8988T (cell line): ENCODE results near the gene TMPRSS7.

Experiments used
- DNase-seq: peaks from one replicate; pipeline ENCODE4 v3.0.0; 2011

TMPRSS7 gene

GRCh38 chr3:112074006-112074405, 39.5 kb downstream of the TMPRSS7 start:
- no peak for DNase-seq

DNA sequence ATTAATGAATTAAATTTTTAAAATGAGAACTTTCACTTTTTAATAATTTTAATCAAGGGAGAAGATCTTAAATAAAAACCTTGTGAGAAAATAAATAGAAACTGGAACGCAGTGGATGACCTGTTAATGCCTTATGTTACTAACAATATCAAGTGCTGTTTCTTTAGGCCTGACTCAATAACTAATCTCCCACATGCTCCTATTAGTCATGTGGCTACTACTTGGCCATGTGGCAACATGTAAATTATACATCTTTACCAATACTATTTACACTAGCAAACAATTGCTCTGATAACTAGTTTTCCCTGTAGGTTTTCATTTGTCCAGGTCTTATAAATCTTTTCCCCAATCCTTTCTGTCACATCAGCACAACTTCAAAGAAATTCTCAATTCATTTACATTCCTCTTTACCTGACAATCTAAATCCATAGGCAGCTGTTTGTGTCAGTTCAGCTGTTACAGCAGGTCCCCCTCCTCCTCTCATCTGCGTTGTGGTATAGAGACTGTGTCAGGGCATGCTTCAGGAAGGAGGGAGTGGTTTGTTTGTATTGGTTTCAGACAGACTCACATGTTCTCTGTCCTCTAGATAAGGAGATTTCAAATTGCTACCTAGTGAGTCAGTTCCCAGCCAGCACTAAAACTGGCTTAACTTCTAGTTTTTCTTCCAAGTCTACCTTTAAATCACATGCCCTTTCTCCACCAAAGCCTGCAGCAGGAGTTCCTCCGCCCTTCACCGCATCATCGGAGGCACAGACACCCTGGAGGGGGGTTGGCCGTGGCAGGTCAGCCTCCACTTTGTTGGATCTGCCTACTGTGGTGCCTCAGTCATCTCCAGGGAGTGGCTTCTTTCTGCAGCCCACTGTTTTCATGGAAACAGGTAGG, 40.3 kb downstream of the TMPRSS7 start:
- DNase-seq, result peak; percentile 33

- no peak for DNase-seq
These were observed 43.9 kb downstream of the TMPRSS7 start for GRCh38 chr3:112078125-112079083.

GRCh38 chr3:112083239-112083638, 48.7 kb downstream of the TMPRSS7 start:
- no peak for DNase-seq

GRCh38 chr3:112084980-112085705, 50.6 kb downstream of the TMPRSS7 start:
- no peak for DNase-seq

GRCh38 chr3:112085735-112086075, 51.2 kb downstream of the TMPRSS7 start:
- no peak for DNase-seq

GRCh38 chr3:112086076-112086854, 51.7 kb downstream of the TMPRSS7 start, which contains the start of gene C3orf52:
Gene C3orf52, plus strand, starts transcription at chr3:112086389. Its CDS starts 19 bp downstream, at chr3:112086408.
- peak; percentile 89 for DNase-seq

- no peak for DNase-seq
These were observed 52.5 kb downstream of the TMPRSS7 start for GRCh38 chr3:112086875-112087524.

- no peak for DNase-seq
These were observed 53.2 kb downstream of the TMPRSS7 start for GRCh38 chr3:112087746-112088145.

GRCh38 chr3:112088944-112089343, 54.4 kb downstream of the TMPRSS7 start:
- no peak for DNase-seq

GRCh38 chr3:112089956-112090886, 55.7 kb downstream of the TMPRSS7 start:
- no peak for DNase-seq

DNA sequence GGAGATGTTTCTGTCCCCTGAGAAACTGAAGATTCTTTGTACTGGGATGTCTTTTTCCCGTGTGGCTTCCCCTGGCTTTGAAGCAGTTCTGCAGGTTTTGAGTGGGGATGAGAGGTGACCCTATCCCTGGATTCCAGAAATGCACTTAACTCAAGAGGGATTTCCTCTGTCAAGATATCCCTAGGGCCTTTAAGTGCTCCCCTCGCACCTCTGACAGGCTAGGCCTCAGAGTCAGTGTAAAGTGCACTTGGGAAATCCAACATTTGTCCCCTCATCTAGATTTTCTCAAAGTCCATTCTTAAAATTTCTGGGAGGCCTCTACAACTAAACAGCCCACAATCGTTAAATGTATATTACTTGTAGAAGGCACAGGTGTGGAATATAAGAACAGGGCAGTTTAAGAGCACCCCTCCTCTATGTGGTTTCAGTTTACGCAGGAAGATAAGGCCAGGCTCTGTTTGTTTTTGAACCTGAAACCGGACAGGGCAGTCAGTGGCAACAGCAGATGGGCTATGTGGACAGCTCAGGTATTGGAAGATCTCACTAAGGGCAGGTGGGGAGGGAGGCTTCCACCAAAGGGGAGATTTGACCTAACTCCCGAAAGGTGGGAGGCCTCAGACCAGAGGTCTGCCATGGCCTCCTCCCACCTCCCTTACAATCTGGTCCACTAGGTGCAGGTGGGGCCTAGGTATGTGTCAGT, 56.5 kb downstream of the TMPRSS7 start:
- no peak for DNase-seq

- no peak for DNase-seq
These were observed 58.1 kb downstream of the TMPRSS7 start for GRCh38 chr3:112092496-112093179.

DNA sequence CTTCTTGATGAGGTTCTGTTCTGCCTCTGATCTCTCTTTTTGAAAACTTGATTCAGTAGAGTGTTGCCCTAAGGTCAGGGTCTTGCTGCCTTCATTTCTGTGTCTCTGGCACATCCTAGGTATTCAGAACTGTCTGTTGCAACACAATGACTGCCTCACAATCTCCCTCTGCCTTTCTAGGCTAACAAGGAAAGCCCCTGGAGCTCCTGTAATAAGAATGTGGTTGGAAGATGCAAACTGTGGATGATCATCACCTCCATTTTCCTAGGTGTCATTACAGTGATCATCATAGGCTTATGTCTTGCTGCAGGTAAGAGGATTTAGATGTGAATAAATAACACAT, 58.6 kb downstream of the TMPRSS7 start:
- no peak for DNase-seq

- DNase-seq, result no peak
These were observed 61.2 kb downstream of the TMPRSS7 start for GRCh38 chr3:112095731-112096130.

- DNase-seq, result no peak
These were observed 61.6 kb downstream of the TMPRSS7 start for GRCh38 chr3:112096176-112096575.

DNA sequence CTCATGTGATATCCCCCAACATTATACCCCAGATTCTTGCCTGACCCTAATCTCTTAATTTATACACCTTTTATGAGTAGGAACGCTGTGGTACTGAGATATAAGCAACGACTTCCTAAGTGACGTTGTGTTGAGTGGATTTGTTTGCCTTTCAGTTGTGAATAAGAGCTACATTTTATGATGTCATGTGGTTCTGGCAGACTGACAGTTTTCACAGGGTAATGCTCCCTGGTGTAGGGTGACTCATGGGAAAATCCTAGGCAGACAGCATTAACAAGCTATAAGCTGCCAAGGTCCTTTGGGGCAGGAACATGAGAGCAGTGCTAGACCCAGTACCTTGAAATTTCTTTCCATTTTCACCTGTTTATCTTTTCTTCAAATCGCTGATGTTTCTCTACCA, 62.8 kb downstream of the TMPRSS7 start:
- DNase-seq, result no peak

DNA sequence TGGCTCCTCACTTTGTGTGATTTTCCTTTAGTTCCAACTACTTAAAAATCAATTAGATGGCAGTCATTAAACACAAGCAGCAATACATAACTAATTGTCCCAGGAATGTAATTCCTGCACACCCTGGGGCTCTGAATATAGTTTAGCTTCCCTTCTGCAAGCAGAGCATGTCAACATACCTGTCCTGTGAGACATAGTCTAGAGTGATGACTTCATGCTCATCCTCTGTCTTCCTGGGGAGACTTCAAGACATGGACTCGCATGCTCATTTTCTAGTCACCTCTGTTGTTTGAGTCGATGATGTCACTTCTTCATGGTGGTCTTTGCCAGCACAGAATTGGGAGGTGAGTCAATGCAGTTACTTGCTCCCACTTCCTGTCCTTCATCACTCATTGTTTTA, 67.4 kb downstream of the TMPRSS7 start:
- DNase-seq, result no peak

- DNase-seq, result no peak
These were observed 70.2 kb downstream of the TMPRSS7 start for GRCh38 chr3:112104774-112105173.
